ACHN (cell line): ENCODE measurements around the gene VEGFC.

Experiments used
- DNase-seq: peaks from one replicate; pipeline ENCODE4 v3.0.0-alpha.2; 2015
- in situ Hi-C: cut with HindIII; loops from 2 replicates; pipeline ENCODE4 v1.10.0; 2017; ENCODE audit warnings: low sequenced_read_pairs, low pct_ligation_motif_present, low pct_unique_long_range_greater_than_20kb

The VEGFC gene

GRCh38 chr4:176792326-176793059 is at the start of gene VEGFC:
Gene VEGFC (minus strand): TSS chr4:176792922. CDS start chr4:176792311, 611 bp downstream.
- in situ Hi-C loops = no loop called here
- DNase-seq = peak; percentile 76

- DNase-seq = no peak
- in situ Hi-C loops = no loop called here
Observed at GRCh38 chr4:176841711-176842112, 49.0 kb upstream of the VEGFC start.

- in situ Hi-C loops = no loop called here
- DNase-seq = no peak
Observed at GRCh38 chr4:176840166-176840565, 47.4 kb upstream of the VEGFC start.

GRCh38 chr4:176839656-176840055 is 46.9 kb upstream of the VEGFC start:
- in situ Hi-C loops = no loop called here
- no peak for DNase-seq

GRCh38 chr4:176838601-176839433 is 46.1 kb upstream of the VEGFC start:
- peak; percentile 10 for DNase-seq
- in situ Hi-C loops = no loop called here

- in situ Hi-C loops = no loop called here
- DNase-seq = no peak
Observed at GRCh38 chr4:176837169-176837895, 44.6 kb upstream of the VEGFC start.

GRCh38 chr4:176834531-176834930 is 41.8 kb upstream of the VEGFC start:
- no peak for DNase-seq
- in situ Hi-C loops = no loop called here

- in situ Hi-C loops = no loop called here
- DNase-seq = no peak
Observed at GRCh38 chr4:176833400-176834175, 40.9 kb upstream of the VEGFC start.

GRCh38 chr4:176830971-176831370 is 38.2 kb upstream of the VEGFC start:
- DNase-seq = no peak
- in situ Hi-C loops = no loop called here

GRCh38 chr4:176825586-176825985 is 32.9 kb upstream of the VEGFC start:
- in situ Hi-C loops = no loop called here
- DNase-seq = no peak

- in situ Hi-C loops = no loop called here
- no peak for DNase-seq
Observed at GRCh38 chr4:176824645-176825366, 32.1 kb upstream of the VEGFC start.

GRCh38 chr4:176818531-176818930 is 25.8 kb upstream of the VEGFC start:
- in situ Hi-C loops = no loop called here
- no peak for DNase-seq

GRCh38 chr4:176817204-176817603 is 24.5 kb upstream of the VEGFC start:
- DNase-seq = no peak
- in situ Hi-C loops = no loop called here

GRCh38 chr4:176814770-176815169 is 22.0 kb upstream of the VEGFC start:
- DNase-seq = no peak
- in situ Hi-C loops = no loop called here

GRCh38 chr4:176810481-176811249 is 17.9 kb upstream of the VEGFC start:
- in situ Hi-C loops = no loop called here
- DNase-seq = no peak

GRCh38 chr4:176806778-176807375 is 14.2 kb upstream of the VEGFC start:
- in situ Hi-C loops = no loop called here
- DNase-seq = no peak

GRCh38 chr4:176805155-176805554 is 12.4 kb upstream of the VEGFC start:
- DNase-seq = no peak
- in situ Hi-C loops = no loop called here
